Karpas-422 (cell line): ENCODE measurements around the gene LONRF2. TPM values are rescaled to one million over a fixed set of nuclear protein-coding genes. Genes with fewer than 3 reads are reported as not detected.

Source experiments
- DNase-seq: peaks from one replicate; pipeline ENCODE4 v3.0.0-alpha.2; 2015
- H2AFZ ChIP-seq: fragments of 200-600 bp; sonication (generic); 2 replicates; pipeline ENCODE4 v1.6.1; 2014; ENCODE audit warnings: antibody characterized with exemption, low read length, mixed read lengths
- H3K27ac ChIP-seq: fragments of 200-600 bp; sonication (generic); 2 replicates; pipeline ENCODE4 v1.5.1; 2014; ENCODE audit warnings: mild to moderate bottlenecking, low read length, moderate library complexity
- H3K27me3 ChIP-seq: fragments of 200-600 bp; sonication (generic); 2 replicates; pipeline ENCODE4 v1.6.1; 2014; ENCODE audit warnings: low read length, mixed read lengths
- H3K36me3 ChIP-seq: fragments of 200-600 bp; sonication (generic); 2 replicates; pipeline ENCODE4 v1.6.1; 2014; ENCODE audit warnings: low read length, mixed read lengths; ENCODE audit not compliant: insufficient read depth
- H3K4me1 ChIP-seq: fragments of 200-600 bp; sonication (generic); 2 replicates; pipeline ENCODE4 v1.6.1; 2014; ENCODE audit warnings: mild to moderate bottlenecking, low read length, mixed read lengths
- H3K4me2 ChIP-seq: fragments of 200-600 bp; sonication (generic); 2 replicates; pipeline ENCODE4 v1.6.1; 2014; ENCODE audit warnings: low read length, low read depth, mild to moderate bottlenecking; ENCODE audit not compliant: poor library complexity, severe bottlenecking
- H3K4me3 ChIP-seq: fragments of 200-600 bp; sonication (generic); 2 replicates; pipeline ENCODE4 v1.5.1; 2014; ENCODE audit warnings: mild to moderate bottlenecking, antibody characterized with exemption, low read length, mixed read lengths
- H3K79me2 ChIP-seq: fragments of 200-600 bp; sonication (generic); 2 replicates; pipeline ENCODE4 v1.6.1; 2014; ENCODE audit warnings: mild to moderate bottlenecking, low read length, mixed read lengths
- H3K9ac ChIP-seq: fragments of 200-600 bp; sonication (generic); 2 replicates; pipeline ENCODE4 v1.6.0; 2014; ENCODE audit warnings: low read length
- H3K9me2 ChIP-seq: fragments of 200-600 bp; sonication (generic), shearing (Covaris generic); replicated peaks from 2 replicates; pipeline ENCODE4 v1.6.0; 2014; ENCODE audit warnings: mild to moderate bottlenecking, low read length, moderate library complexity; ENCODE audit not compliant: insufficient read depth
- H3K9me3 ChIP-seq: fragments of 300-700, 200-600 bp; sonication (generic); 2 replicates; pipeline ENCODE4 v1.6.1; 2014; ENCODE audit warnings: low read length, mixed read lengths
- H4K20me1 ChIP-seq: fragments of 200-600 bp; sonication (generic); 2 replicates; pipeline ENCODE4 v1.6.1; 2014; ENCODE audit warnings: mild to moderate bottlenecking, antibody characterized with exemption, low read length, low read depth; ENCODE audit not compliant: insufficient read depth
- total RNA-seq: library from RNA; depleted of rRNA; stranded (reverse); fragments of >200 nt; shearing (Covaris generic); gene quantifications from 2 replicates; pipeline ENCODE4 v1.2.3, GENCODE V29; 2014; ENCODE audit warnings: low replicate concordance

LONRF2 gene
- total RNA-seq, 1 experiment from 2014 or later = not detected

DNA sequence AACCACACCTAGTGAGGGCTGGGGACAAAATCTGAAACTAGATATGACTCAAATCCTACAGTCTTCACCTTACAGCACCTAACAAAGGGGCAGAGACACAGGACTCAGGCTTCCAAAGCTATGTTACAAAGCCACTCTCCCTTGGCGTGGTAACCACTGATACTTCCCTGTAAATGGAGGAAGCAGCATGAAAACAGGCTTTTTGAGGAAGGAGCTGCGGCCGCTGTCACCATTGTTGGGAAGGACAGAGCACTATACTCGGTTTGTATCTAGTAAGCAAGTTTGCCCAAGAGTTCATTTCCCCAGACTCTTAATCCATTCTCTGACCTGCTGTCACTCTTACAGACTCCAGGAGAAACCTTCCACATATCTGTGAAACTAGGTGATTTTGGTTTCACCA, 60.3 kb downstream of the LONRF2 start:
- H3K27ac ChIP-seq = no peak overlapping the region
- H4K20me1 ChIP-seq = no peaks in the 10 kb centered on the region
- H3K4me1 ChIP-seq = peaks cover 2% of the 10 kb centered on the region; the same call in 1 of the 2 replicates
- H3K4me2 ChIP-seq = no peak overlapping the region
- no peaks in the 10 kb centered on the region; the same call in 1 of the 2 replicates for H3K27me3 ChIP-seq
- no peaks in the 10 kb centered on the region for H3K9me3 ChIP-seq
- no peaks in the 10 kb centered on the region for H3K9me2 ChIP-seq
- no peaks in the 10 kb centered on the region for H3K79me2 ChIP-seq
- no peak overlapping the region for H3K4me3 ChIP-seq
- H3K9ac ChIP-seq = no peak overlapping the region
- no peak for DNase-seq
- no peak overlapping the region for H2AFZ ChIP-seq
- no peaks in the 10 kb centered on the region for H3K36me3 ChIP-seq

DNA sequence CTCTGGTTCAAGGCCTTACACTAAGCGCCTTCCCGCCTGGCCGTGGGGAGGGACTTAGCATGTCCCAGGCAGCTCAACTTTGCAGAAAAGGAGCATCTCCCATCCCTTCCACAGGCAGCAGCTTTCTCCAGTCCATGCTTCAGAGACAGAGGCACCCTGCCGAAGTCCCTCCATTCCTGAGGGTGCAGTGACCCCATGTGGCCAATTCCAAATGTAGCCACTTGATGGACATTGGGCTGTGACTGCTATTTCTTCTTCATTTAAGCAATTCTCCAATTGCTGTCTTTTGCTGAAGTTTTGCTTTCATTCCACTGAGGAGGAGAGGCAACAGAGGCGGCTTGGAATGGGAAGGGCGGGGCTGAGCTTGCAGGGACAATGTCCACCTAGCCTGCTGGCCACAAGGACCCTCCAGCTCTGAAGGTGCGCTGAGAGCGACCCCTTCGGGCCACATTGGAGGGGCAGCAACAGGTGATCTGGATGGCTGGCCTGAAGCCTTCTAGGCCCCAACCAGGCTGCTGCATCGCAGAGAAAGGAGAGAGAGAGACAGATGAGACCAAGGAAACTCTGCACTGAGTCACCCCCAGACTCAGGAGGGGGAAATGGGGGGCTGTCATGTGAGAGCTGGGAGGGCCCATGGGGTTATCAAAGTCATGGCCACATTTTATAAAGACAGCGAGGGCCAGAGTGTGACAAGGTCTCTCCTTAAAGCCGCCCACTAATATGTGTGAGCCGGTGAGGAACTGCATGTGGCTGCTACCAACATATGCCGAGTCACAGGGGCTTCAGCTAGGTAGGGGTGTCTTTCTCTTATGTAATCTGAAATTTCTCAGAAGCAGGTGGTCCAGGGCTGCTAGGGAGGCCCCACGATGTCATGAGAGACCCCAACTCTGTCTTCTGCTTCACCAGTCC, 61.3 kb downstream of the LONRF2 start:
- H3K9me3 ChIP-seq = no peaks in the 10 kb centered on the region
- no peak overlapping the region for H3K4me2 ChIP-seq
- H3K4me1 ChIP-seq = peaks cover 2% of the 10 kb centered on the region; the same call in 1 of the 2 replicates
- H3K9me2 ChIP-seq = no peaks in the 10 kb centered on the region
- H3K79me2 ChIP-seq = no peaks in the 10 kb centered on the region
- no peak overlapping the region for H3K4me3 ChIP-seq
- H3K27me3 ChIP-seq = no peaks in the 10 kb centered on the region; the same call in 1 of the 2 replicates
- peak; percentile 91 for DNase-seq
- no peaks in the 10 kb centered on the region for H4K20me1 ChIP-seq
- no peak overlapping the region for H2AFZ ChIP-seq
- no peak overlapping the region for H3K9ac ChIP-seq
- no peak overlapping the region for H3K27ac ChIP-seq
- H3K36me3 ChIP-seq = no peaks in the 10 kb centered on the region

DNA sequence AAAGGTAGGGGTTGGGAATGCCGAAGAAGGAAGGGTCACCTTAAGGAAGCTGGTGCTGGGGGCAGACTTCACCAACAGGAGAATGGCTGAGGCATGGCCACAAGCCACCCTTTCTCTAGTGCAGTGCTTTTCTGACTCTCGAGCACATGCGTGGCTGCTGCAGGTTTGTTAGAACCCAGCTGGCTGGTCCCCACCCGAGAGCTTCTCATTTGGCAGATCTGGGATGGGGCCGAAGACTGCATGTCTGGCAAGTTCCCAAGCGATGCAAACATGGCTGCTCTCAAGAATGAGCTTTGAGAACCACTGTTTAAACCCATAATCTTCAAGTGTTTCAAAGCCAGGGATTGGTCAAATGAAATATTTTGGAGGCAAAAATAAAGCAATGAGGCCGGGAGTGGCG, 63.2 kb downstream of the LONRF2 start:
- no peaks in the 10 kb centered on the region for H3K36me3 ChIP-seq
- no peak overlapping the region for H3K9ac ChIP-seq
- H3K4me1 ChIP-seq = peaks cover 2% of the 10 kb centered on the region; the same call in 1 of the 2 replicates
- no peaks in the 10 kb centered on the region for H3K79me2 ChIP-seq
- H2AFZ ChIP-seq = no peak overlapping the region
- H4K20me1 ChIP-seq = no peaks in the 10 kb centered on the region
- H3K4me2 ChIP-seq = no peak overlapping the region
- no peak for DNase-seq
- H3K9me3 ChIP-seq = no peaks in the 10 kb centered on the region
- H3K4me3 ChIP-seq = no peak overlapping the region
- no peaks in the 10 kb centered on the region; the same call in 1 of the 2 replicates for H3K27me3 ChIP-seq
- H3K9me2 ChIP-seq = no peaks in the 10 kb centered on the region
- H3K27ac ChIP-seq = no peak overlapping the region

DNA sequence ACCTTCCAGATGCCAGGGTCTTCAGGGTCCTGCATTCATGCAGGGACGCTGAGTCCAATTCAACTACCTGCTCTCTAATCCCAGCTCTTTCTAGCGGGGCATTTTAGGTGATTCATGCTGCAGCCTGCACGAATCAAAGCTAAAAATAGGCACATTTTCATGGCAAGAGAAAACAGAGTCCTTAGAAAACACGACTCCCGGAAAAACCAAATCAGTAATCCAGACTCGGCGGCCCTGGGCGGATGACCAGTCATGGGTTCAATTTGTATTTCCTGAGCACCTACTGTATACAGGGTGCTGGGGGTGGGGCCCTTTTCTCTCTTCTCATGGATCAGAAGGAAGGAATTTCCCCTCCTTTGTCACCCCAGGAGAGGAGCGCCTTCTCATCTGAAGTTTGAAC, 64.4 kb downstream of the LONRF2 start:
- H2AFZ ChIP-seq = no peak overlapping the region
- H3K4me1 ChIP-seq = peaks cover 2% of the 10 kb centered on the region; the same call in 1 of the 2 replicates
- DNase-seq = no peak
- H3K27me3 ChIP-seq = no peaks in the 10 kb centered on the region; the same call in 1 of the 2 replicates
- no peak overlapping the region for H3K9ac ChIP-seq
- H3K27ac ChIP-seq = no peak overlapping the region
- H3K36me3 ChIP-seq = no peaks in the 10 kb centered on the region
- H3K79me2 ChIP-seq = no peaks in the 10 kb centered on the region
- H3K4me3 ChIP-seq = no peak overlapping the region
- no peaks in the 10 kb centered on the region for H3K9me3 ChIP-seq
- no peak overlapping the region for H3K4me2 ChIP-seq
- no peaks in the 10 kb centered on the region for H3K9me2 ChIP-seq
- H4K20me1 ChIP-seq = no peaks in the 10 kb centered on the region

DNA sequence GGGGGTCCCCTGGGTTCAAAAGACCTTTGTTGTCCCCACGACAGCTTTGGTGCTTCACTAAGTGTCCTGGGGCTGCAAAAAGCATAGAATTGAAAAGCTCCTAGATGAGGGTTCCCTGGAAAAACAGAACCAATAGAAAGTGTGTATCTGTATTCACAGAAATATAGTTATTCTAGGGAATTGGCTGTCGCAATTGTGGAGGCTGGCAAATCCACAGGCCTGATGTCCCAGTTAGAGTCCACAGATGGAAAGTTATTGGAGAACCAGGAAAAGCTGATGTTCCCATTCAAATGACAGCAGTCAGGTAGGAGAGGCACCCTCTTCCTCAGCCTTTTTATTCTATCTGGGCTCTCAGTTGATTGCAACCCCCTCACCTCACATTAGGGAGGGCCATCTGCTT, 65.5 kb downstream of the LONRF2 start:
- H3K9me2 ChIP-seq = no peaks in the 10 kb centered on the region
- H3K9ac ChIP-seq = no peak overlapping the region
- H3K36me3 ChIP-seq = no peaks in the 10 kb centered on the region
- DNase-seq = no peak
- no peaks in the 10 kb centered on the region for H3K9me3 ChIP-seq
- H3K4me2 ChIP-seq = no peak overlapping the region
- H3K79me2 ChIP-seq = no peaks in the 10 kb centered on the region
- H3K4me3 ChIP-seq = no peak overlapping the region
- H3K27ac ChIP-seq = no peak overlapping the region
- H3K4me1 ChIP-seq = no peaks in the 10 kb centered on the region
- no peaks in the 10 kb centered on the region for H4K20me1 ChIP-seq
- H3K27me3 ChIP-seq = no peaks in the 10 kb centered on the region; the same call in 1 of the 2 replicates
- no peak overlapping the region for H2AFZ ChIP-seq

DNA sequence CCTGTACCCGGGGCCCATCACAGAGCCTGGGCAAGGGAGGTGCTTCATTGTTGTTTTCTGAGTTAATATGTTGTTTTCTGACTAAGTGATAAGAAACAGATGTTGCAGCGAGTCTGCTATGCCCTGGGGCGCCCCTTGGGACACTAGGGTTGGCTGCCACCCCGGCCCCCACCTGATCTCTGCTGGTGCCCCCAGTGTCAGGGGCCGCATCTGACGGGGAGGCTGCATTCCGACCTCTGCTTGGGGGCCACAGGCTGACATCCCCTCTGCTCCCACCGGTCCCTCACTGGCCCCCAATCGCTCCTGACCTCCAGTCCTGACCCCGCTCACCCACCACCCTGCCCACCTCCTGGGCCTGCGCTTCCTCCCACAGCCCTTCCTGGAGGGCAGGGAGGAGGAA, 65.9 kb downstream of the LONRF2 start:
- no peak overlapping the region for H3K4me3 ChIP-seq
- no peaks in the 10 kb centered on the region; the same call in 1 of the 2 replicates for H3K27me3 ChIP-seq
- no peaks in the 10 kb centered on the region for H3K9me2 ChIP-seq
- H4K20me1 ChIP-seq = no peaks in the 10 kb centered on the region
- DNase-seq = no peak
- no peak overlapping the region for H3K27ac ChIP-seq
- no peak overlapping the region for H2AFZ ChIP-seq
- H3K36me3 ChIP-seq = no peaks in the 10 kb centered on the region
- H3K4me2 ChIP-seq = no peak overlapping the region
- H3K9ac ChIP-seq = no peak overlapping the region
- no peaks in the 10 kb centered on the region for H3K4me1 ChIP-seq
- H3K9me3 ChIP-seq = no peaks in the 10 kb centered on the region
- no peaks in the 10 kb centered on the region for H3K79me2 ChIP-seq

DNA sequence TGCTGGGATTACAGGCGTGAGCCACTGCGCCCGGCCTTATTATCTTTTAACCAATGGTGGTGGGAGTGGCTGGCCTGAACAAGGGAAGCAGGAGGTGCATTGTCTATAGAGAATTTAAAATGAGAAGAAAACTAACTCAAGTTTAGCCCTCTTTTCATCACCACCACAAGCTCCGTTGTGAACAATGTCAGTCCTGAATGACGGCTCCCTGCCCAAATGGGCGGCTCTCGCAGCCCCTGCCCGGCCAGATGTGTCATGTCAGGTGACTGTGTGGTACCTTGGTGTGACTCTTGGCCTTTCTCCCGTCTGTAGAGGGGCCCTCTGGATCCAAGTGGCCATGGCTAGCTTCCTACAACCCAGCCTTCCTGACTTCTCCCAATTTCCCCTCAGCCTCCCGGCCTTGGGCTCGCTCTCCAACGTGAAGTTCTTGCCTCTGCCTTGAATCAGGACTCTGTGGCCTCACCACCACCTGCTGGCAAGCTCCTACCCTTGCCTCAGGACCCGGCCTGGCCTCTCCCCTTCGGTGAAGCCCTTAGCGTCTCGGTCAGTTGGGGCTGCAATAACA, 67.6 kb downstream of the LONRF2 start:
- H2AFZ ChIP-seq = no peak overlapping the region
- no peaks in the 10 kb centered on the region for H3K9me3 ChIP-seq
- no peaks in the 10 kb centered on the region for H3K79me2 ChIP-seq
- H3K36me3 ChIP-seq = no peaks in the 10 kb centered on the region
- H3K4me3 ChIP-seq = no peak overlapping the region
- no peak overlapping the region for H3K27ac ChIP-seq
- H3K27me3 ChIP-seq = peaks cover 3% of the 10 kb centered on the region; the same call in 1 of the 2 replicates
- no peak overlapping the region for H3K4me2 ChIP-seq
- no peak for DNase-seq
- H3K9ac ChIP-seq = no peak overlapping the region
- no peaks in the 10 kb centered on the region for H3K4me1 ChIP-seq
- H4K20me1 ChIP-seq = no peaks in the 10 kb centered on the region
- no peaks in the 10 kb centered on the region for H3K9me2 ChIP-seq

DNA sequence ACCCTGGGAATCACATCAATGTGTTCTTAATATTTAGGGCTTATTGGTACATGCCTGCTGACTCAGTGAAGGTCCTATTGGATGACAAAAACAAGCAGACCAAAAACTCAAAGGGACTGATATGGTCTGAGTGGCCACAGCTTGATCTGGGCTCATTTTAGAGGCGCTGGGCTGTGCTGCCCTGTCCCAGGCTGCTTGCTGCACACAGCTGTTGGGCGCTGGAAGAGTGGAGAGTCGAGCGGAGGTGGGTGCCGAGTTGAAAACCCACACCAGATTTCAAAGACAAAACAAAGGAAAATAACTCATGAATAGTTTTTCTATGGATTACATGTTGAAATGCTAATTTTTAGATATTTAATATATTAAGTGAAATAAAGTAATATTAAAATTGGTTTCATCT, 68.5 kb downstream of the LONRF2 start:
- H3K9me2 ChIP-seq = no peaks in the 10 kb centered on the region
- no peaks in the 10 kb centered on the region for H3K9me3 ChIP-seq
- no peak overlapping the region for H3K27ac ChIP-seq
- no peaks in the 10 kb centered on the region for H4K20me1 ChIP-seq
- H3K79me2 ChIP-seq = no peaks in the 10 kb centered on the region
- H3K4me3 ChIP-seq = no peak overlapping the region
- no peak overlapping the region for H3K4me2 ChIP-seq
- DNase-seq = no peak
- no peak overlapping the region for H2AFZ ChIP-seq
- no peak overlapping the region for H3K9ac ChIP-seq
- peaks cover 3% of the 10 kb centered on the region; the same call in 1 of the 2 replicates for H3K27me3 ChIP-seq
- peaks cover 8% of the 10 kb centered on the region for H3K4me1 ChIP-seq
- H3K36me3 ChIP-seq = no peaks in the 10 kb centered on the region
